Gastroesophageal sphincter (tissue), 4 donors: ENCODE data around the gene GSC2. TPM values are rescaled to one million over a fixed set of nuclear protein-coding genes. Genes with fewer than 3 reads are reported as not detected.

Experiments
- ATAC-seq: fragments of 150-250 bp; one replicate; pipeline ENCODE4 v1.9.1; 2016; ENCODE audit warnings: mild to moderate bottlenecking, moderate library complexity
- H3K27ac ChIP-seq, 4 donors: fragments of 200-600 bp; sonication (generic) in 3 of 4; 1 replicate in 3 of 4; 2 replicates in 1 of 4; pipeline ENCODE4 v1.5.1; 2016 to 2019
- H3K27me3 ChIP-seq: fragments of 200-600 bp; sonication (generic); one replicate; pipeline ENCODE4 v1.5.1; 2019
- H3K36me3 ChIP-seq, 2 donors: fragments of 200-600 bp; sonication (generic); one replicate each; pipeline ENCODE4 v1.5.1; 2019; ENCODE audit warnings: control low read depth in 1 of 2
- H3K4me1 ChIP-seq, 3 donors: fragments of 200-600 bp; sonication (generic); 1 replicate in 2 of 3; 2 replicates in 1 of 3; pipeline ENCODE4 v1.5.1; 2016 to 2019; ENCODE audit warnings: control low read depth in 2 of 3
- H3K4me3 ChIP-seq, 2 donors: fragments of 200-600 bp; sonication (generic); one replicate each; pipeline ENCODE4 v1.5.1; 2019; ENCODE audit warnings: mild to moderate bottlenecking in 1 of 2, moderate library complexity in 1 of 2
- H3K9me3 ChIP-seq, 3 donors: fragments of 200-600 bp; sonication (generic); one replicate each; pipeline ENCODE4 v1.5.1; 2017 to 2019; ENCODE audit warnings: control low read depth in 2 of 3
- EP300 ChIP-seq: sonication (generic); formaldehyde crosslinking; IDR thresholded peaks from one replicate; pipeline ENCODE4 v1.6.1; 2017; ENCODE audit warnings: antibody characterized with exemption, mild to moderate bottlenecking
- POLR2A ChIP-seq, 2 donors: fragments of 450-650 bp; IDR thresholded peaks; one replicate each; pipeline ENCODE4 v1.6.1; 2017; ENCODE audit warnings: antibody characterized with exemption in 2 of 2, mild to moderate bottlenecking in 2 of 2, moderate library complexity in 1 of 2
- POLR2AphosphoS5 ChIP-seq: sonication (generic); formaldehyde crosslinking; IDR thresholded peaks from one replicate; pipeline ENCODE4 v1.6.1; 2017; ENCODE audit warnings: antibody characterized with exemption
- WGBS, 2 donors: methylation state at CpG; one replicate each; pipeline ENCODE4 v1.1.5; 2018; ENCODE audit warnings: low coverage in 1 of 2; 5-methylcytosine and 5-hydroxymethylcytosine counted together
- total RNA-seq, 4 donors: library from RNA; depleted of rRNA; stranded (reverse); fragments of >200 nt; gene quantifications; one replicate each; pipeline ENCODE4 v1.1.0, GENCODE V29; 2016
- TF ChIP-seq, protein P1 (sequence below), 4 experiments: fragments of 200-600 bp in 2 of 4; fragments of 450-650 bp in 2 of 4; sonication (generic) in 1 of 4; IDR thresholded peaks; one replicate each; pipeline ENCODE4 v1.5.1; 2017 to 2019; ENCODE audit warnings: antibody characterized with exemption in 4 of 4, mild to moderate bottlenecking in 2 of 4, moderate library complexity in 2 of 4

Gene GSC2
- total RNA-seq, 4 donors from 2014 or later, result not detected

DNA sequence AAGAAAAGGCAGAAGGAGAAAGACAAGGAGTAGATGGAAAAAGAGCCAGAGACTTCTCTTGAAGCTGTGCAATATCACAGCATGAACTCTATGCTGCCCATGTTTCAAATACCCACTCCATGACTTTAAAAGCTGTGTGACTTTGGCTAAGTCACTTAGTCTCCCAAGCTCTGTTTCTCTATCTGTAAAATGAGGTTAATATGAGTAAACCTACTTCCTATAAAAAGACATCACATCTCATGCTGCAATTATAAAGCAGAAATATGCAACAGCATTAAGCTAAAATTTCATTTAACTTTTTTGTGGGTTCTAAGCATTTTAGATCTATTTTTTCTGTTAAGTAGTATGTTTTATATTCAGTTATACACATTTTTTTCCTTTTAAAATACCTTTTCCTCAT lies 39.4 kb downstream of the GSC2 start:
- no peak for ATAC-seq
- Histone ChIP-seq H3K4me3 (no peak overlapping the region), H3K27ac (no peak overlapping the region), H3K4me1 (peaks cover 0 to 89% (median 29%) of the 10 kb centered on the region in 3 donors), H3K27me3 (no peaks in the 10 kb centered on the region), H3K36me3 (no peaks in the 10 kb centered on the region), H3K9me3 (no peaks in the 10 kb centered on the region)
- TF ChIP-seq EP300 (no peak), POLR2AphosphoS5 (no peak), POLR2A (IDR thresholded peaks at IDR 0.05) (no peak)
- TF ChIP-seq, protein P1, sequence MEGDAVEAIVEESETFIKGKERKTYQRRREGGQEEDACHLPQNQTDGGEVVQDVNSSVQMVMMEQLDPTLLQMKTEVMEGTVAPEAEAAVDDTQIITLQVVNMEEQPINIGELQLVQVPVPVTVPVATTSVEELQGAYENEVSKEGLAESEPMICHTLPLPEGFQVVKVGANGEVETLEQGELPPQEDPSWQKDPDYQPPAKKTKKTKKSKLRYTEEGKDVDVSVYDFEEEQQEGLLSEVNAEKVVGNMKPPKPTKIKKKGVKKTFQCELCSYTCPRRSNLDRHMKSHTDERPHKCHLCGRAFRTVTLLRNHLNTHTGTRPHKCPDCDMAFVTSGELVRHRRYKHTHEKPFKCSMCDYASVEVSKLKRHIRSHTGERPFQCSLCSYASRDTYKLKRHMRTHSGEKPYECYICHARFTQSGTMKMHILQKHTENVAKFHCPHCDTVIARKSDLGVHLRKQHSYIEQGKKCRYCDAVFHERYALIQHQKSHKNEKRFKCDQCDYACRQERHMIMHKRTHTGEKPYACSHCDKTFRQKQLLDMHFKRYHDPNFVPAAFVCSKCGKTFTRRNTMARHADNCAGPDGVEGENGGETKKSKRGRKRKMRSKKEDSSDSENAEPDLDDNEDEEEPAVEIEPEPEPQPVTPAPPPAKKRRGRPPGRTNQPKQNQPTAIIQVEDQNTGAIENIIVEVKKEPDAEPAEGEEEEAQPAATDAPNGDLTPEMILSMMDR (IDR thresholded peaks at IDR 0.05), result no peak

DNA sequence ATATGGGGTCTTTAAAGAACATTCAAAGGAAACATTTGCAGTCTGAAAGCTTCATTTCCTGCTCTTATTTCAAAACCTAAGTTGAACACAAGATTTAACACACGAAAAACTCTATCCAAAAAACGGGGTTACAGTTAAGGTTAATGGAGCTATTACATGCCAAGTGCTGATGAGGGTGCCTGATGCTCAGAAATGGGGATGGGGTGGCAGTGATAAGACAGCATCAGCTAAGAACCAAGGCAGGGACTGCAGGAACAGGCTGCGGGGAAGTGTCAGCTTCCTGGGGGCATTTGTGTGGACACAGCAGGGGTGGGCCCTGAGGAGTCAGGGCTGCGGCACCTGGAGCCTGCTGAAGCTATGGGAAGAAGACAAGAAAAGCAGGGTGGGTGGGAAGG lies 40.0 kb downstream of the GSC2 start:
- no peaks in the 10 kb centered on the region for H3K36me3 ChIP-seq
- no peaks in the 10 kb centered on the region for H3K27me3 ChIP-seq
- H3K27ac ChIP-seq, result peak overlapping the region in 3 of 4 donors; percentile 25 to 48 (median 39)
- no peak overlapping the region for H3K4me3 ChIP-seq
- ATAC-seq, result no peak
- no peak for TF ChIP-seq POLR2AphosphoS5
- TF ChIP-seq, protein P1 (IDR thresholded peaks at IDR 0.05), result no peak
- WGBS, 2 donors, result 25 to 75% methylated on average over 2 to 4 of the region's 4 CpGs
- H3K4me1 ChIP-seq, result peaks cover 0 to 89% (median 29%) of the 10 kb centered on the region in 3 donors
- no peaks in the 10 kb centered on the region for H3K9me3 ChIP-seq

DNA sequence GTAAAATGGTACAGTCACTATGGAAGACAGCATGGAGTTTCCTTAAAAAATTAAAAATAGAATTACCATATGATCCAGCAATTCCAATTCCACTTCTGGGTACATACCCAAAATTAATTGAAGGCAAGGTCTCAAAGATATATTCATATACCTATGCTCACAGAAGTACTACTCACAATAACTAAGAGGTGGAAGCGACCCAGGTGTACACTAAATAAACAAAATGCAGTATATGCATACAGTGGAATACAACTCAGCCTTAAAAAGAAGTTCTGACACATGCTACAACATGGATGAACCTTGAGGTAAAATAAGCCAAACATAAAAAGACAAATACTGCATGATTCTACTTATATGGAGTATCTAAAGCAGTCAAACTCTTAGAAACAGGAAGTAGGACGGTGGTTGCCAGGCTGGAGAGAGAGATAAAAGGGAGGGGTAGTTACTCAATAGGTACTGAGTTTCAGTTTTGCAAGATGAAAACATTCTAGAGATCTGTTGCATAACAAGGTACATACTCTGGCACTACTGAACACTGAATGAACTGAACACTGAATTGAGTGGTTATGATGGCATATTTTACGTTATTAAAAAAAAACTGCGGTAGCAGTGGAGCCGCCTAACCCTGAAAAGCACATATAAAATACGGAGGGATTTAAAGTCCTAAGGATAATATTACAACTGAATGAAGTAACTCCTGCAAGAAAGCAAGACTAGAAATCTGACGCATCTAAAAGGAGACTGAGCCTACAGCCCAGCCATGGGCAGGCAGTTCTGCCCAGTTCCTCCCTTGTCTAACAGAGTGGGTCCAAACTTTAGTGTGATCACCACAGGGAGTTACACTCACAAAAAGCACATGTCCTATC lies 40.7 kb downstream of the GSC2 start:
- 67 to 71% methylated on average over 5 to 6 of the region's 7 CpGs for WGBS, 2 donors
- Histone ChIP-seq H3K36me3 (no peaks in the 10 kb centered on the region), H3K27ac (peak overlapping the region in 3 of 4 donors; percentile 25 to 48 (median 39)), H3K4me1 (peaks cover 0 to 89% (median 32%) of the 10 kb centered on the region in 3 donors), H3K4me3 (no peak overlapping the region), H3K9me3 (no peaks in the 10 kb centered on the region), H3K27me3 (no peaks in the 10 kb centered on the region)
- peak; percentile 95 for ATAC-seq
- peak in 1 of 2 donors; percentile 11 for TF ChIP-seq POLR2A (IDR thresholded peaks at IDR 0.05)
- TF ChIP-seq POLR2AphosphoS5, result peak; percentile 46
- TF ChIP-seq, protein P1 (IDR thresholded peaks at IDR 0.05), result no peak
- no peak for TF ChIP-seq EP300

DNA sequence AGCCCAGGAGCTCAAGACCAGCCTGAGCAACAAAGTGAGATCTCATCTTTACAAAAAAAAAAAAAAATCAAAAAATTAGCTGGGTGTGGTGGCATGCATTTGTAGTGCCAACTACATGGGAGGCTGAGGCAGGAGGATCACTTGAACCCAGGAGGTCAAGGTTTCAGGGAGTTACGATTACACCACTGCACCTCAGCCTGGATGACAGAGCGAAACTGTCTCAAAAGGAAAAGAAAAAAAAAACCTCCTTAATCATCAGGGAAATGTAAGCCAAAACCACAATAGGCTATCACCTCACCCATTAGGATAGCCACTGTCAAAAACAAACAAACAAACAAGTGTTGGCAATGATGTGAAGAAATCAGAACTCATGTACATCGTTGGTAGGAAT lies 41.3 kb downstream of the GSC2 start:
- H3K4me3 ChIP-seq, result no peak overlapping the region
- no peaks in the 10 kb centered on the region for H3K27me3 ChIP-seq
- H3K4me1 ChIP-seq, result peaks cover 0 to 93% (median 38%) of the 10 kb centered on the region in 3 donors
- peak overlapping the region in 1 of 4 donors; percentile 48 for H3K27ac ChIP-seq
- no peak for TF ChIP-seq POLR2AphosphoS5
- no peaks in the 10 kb centered on the region for H3K9me3 ChIP-seq
- no peak for ATAC-seq
- H3K36me3 ChIP-seq, result no peaks in the 10 kb centered on the region
- WGBS, 2 donors, result 46 to 79% methylated on average over 3 of the region's 3 CpGs

DNA sequence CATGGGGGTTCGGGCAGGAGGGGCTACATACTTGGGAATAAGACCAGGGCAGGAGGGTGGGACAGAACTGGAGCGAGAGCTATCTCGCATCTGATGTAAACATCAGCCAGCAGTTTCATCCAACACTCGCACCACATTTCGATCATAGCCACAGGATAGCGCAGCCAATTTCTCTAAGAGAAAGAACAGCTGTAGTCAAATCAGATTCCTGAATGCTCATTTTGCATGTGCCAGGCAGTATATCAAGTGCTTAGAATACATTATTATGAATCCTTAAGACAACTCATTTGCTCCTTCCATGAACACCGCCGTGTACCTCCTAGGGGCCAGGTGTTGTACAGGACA lies 42.4 kb downstream of the GSC2 start:
- H3K4me1 ChIP-seq, result peaks cover 0 to 92% (median 39%) of the 10 kb centered on the region in 3 donors
- WGBS, 2 donors, result 54 to 56% methylated on average over 7 to 8 of the region's 8 CpGs
- H3K4me3 ChIP-seq, result no peak overlapping the region
- TF ChIP-seq EP300 (no peak), POLR2AphosphoS5 (no peak), POLR2A (IDR thresholded peaks at IDR 0.05) (no peak)
- TF ChIP-seq, protein P1 (IDR thresholded peaks at IDR 0.05), result no peak
- no peaks in the 10 kb centered on the region for H3K27me3 ChIP-seq
- H3K36me3 ChIP-seq, result no peaks in the 10 kb centered on the region
- no peak for ATAC-seq
- H3K27ac ChIP-seq, result no peak overlapping the region
- no peaks in the 10 kb centered on the region for H3K9me3 ChIP-seq
